HUES48 (cell line): ENCODE data around the gene SVIL.

Experiments used
- H3K27ac ChIP-seq: one replicate; pipeline ENCODE4 v1.7.0; 2013; ENCODE audit warnings: low read depth, low read length, inconsistent platforms
- H3K27me3 ChIP-seq: 2 replicates; pipeline ENCODE4 v1.6.1; 2013; ENCODE audit warnings: mild to moderate bottlenecking, low read length; ENCODE audit not compliant: control insufficient read depth, insufficient read depth
- H3K36me3 ChIP-seq: 2 replicates; pipeline ENCODE4 v1.6.1; 2013; ENCODE audit warnings: low read length; ENCODE audit not compliant: control insufficient read depth, insufficient read depth
- H3K4me1 ChIP-seq: 2 replicates; pipeline ENCODE4 v1.6.1; 2013; ENCODE audit warnings: mild to moderate bottlenecking, low read length; ENCODE audit not compliant: control insufficient read depth, insufficient read depth
- H3K4me3 ChIP-seq: 2 replicates; pipeline ENCODE4 v1.5.1; 2013; ENCODE audit warnings: mild to moderate bottlenecking, low read depth, low read length
- H3K9ac ChIP-seq: 2 replicates; pipeline ENCODE4 v1.6.1; 2013; ENCODE audit warnings: mild to moderate bottlenecking, low read depth, low read length, moderate library complexity
- H3K9me3 ChIP-seq: 2 replicates; pipeline ENCODE4 v1.6.1; 2013; ENCODE audit warnings: low read length; ENCODE audit not compliant: control insufficient read depth, insufficient read depth

The SVIL gene

DNA sequence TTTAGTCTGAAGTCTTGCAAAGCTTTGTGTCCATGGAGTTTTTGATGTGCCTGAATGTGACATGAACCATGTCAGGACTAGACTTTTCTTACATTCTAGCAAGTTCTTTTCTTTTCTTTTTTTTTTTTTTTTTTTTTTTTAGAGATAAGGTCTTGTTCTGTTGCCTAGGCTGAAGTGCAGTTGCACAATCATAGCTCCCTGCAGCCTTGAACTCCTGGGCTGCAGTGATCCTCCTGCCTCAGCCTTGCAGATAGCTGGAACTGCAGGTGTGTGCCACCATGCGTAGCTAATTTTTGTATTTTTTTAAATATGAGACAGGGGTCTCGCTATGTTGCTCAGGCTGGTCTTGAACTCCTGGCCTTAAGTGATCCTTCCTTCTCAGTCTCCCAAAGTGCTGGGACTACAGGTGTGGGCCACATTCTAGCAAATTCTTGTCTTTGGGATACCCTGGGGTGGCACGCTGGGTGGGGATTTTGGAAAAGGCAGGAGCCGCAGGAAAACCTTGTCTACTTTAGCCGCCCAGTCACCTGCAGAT is 152.8 kb downstream of the SVIL start:
- Histone ChIP-seq H3K27ac (no peak overlapping the region), H3K4me1 (peaks cover 17% of the 10 kb centered on the region), H3K27me3 (no peaks in the 10 kb centered on the region), H3K4me3 (no peak overlapping the region), H3K9me3 (no peaks in the 10 kb centered on the region), H3K9ac (no peak overlapping the region), H3K36me3 (peaks cover 8% of the 10 kb centered on the region)

DNA sequence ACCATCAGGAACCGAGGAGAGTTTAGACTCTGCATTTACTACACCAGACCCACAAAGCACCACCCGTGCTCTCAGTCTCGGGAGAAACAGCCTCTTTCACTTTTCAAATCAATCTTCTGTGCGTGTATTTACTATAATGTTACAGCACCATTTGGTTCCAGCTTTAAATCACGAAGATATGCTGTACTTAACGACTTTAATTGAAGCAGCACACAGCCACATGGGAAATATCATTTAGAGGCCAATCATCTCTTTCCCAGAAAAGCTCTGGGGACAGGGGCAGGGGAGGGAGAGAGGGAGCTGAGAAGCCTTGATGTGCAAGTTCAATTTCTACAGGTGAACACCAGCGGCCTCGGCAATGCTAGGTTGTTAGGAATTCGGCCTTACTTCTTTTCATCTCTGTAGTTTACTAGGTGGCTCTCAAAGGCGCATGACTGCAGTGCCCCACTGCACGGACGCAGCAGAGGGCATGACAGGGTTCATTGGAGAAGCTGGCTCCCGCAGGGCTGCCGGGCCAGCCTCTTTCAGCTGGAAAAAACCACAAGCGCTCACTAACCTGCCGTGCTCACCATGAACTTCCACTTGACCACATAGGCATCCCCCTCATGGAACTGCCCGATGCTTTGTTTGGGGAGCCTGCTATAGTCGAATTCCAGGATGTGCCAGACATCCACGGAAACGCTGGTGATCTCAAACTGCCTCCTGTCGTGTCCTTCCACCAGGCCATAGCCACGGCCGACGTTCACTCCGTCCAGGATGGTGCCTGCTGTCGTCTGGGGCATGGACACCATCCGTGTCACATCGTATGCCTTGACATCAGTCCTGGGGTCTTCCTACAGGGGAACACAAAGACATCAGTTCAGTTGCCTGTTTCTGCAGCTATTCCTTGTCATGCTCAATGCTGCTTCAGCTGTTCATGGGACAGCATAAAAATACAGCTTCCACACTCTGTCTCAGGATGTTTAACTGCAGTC is 154.5 kb downstream of the SVIL start:
- Histone ChIP-seq H3K4me3 (no peak overlapping the region), H3K4me1 (peaks cover 17% of the 10 kb centered on the region), H3K27me3 (no peaks in the 10 kb centered on the region), H3K9ac (no peak overlapping the region), H3K36me3 (peaks cover 4% of the 10 kb centered on the region), H3K27ac (no peak overlapping the region), H3K9me3 (no peaks in the 10 kb centered on the region)

DNA sequence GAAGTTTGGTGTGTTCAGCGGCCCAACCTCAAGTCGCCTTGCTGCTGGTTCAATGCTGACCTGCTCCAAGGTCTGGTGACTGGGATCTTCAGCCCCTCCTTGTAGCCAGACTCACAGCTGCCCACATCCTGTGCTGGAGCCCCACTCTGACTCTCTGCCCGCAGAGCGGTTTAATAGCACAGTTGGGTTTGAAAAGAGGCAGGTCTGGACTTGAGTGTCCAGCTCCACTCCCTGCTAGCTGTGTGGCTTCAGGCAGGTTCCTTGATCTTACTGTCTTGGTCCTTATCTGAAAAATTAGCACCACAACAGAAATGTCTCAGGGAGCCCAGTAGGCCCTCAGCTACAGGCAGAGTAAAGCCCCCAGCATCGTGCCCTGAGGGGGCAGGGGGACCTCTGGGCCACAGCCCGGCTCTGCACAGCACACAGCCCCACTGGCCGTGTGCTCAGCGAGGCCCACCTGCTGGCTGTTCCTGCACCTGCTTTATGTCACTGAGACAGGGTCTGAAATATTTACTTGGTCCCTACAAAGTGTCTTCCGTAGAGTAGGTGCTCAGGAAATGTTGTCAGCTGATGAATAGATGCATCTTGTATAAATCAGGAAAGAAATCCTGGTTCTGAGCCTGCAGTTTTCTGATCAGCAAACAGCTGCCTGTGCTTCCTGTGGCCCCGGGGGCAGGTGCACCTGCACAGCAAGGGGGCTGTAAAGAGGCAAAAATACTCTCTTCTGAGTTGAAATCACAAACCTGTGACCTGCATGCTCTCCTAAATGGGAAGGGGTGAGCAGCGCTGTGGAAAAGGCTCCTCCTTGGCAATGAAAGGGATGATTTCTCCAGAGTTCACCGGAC is 155.5 kb downstream of the SVIL start:
- H3K9me3 ChIP-seq = no peaks in the 10 kb centered on the region
- H3K27me3 ChIP-seq = no peaks in the 10 kb centered on the region
- H3K4me1 ChIP-seq = peaks cover 17% of the 10 kb centered on the region
- peaks cover 4% of the 10 kb centered on the region for H3K36me3 ChIP-seq
- no peak overlapping the region for H3K4me3 ChIP-seq
- no peak overlapping the region for H3K27ac ChIP-seq
- no peak overlapping the region for H3K9ac ChIP-seq

DNA sequence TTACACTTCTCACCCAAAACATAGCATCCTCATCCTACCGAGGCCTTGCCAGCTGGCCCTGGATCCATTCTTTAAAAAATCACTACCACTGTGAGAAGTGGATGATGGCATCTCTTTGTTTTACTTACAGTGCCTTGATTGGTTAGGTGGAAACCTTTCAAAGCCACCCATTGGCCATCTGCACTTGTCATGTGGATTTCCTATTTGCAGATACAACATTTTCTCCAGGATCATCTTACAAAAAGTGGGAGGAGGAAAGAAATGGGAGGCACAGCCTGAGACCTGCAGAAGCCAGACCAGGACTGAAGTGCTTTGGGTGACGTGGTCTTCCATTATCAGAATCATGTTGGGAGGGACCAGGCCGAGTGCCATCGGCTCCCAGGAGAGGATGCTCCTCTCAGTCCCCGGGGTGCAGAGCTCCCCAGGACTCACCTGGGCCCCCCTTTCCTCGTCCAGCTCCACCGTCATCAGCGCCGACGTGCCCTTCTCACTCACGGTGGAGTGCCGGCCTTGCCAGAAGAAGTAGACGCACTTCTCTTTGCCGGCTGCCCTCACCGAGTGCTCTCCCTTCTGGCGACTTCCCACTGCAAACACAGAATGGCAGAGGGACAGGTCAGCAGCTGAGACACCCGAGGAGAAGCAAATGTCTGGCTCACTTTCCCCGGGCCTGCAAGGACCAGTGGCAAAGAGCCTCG is 161.2 kb downstream of the SVIL start:
- Histone ChIP-seq H3K4me1 (peaks cover 10% of the 10 kb centered on the region; the same call in 1 of the 2 replicates), H3K9ac (no peak overlapping the region), H3K9me3 (no peaks in the 10 kb centered on the region), H3K27ac (no peak overlapping the region), H3K36me3 (peaks cover 7% of the 10 kb centered on the region; the same call in 1 of the 2 replicates), H3K27me3 (no peaks in the 10 kb centered on the region), H3K4me3 (no peak overlapping the region)

DNA sequence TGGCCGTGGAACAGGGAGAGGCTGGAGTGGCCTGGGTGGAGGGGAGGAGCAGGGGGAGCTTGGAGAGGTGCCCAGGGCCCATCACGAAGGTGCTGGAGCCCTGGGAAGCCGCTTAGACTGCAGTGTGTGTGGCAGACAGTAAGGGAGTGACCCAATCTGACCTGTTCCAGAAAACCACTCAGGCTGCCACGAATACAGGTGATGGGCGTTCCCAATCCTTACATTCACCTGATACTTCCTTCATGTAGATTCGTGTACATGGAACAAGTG is 161.7 kb downstream of the SVIL start:
- Histone ChIP-seq H3K27ac (no peak overlapping the region), H3K36me3 (peaks cover 7% of the 10 kb centered on the region; the same call in 1 of the 2 replicates), H3K4me3 (no peak overlapping the region), H3K27me3 (no peaks in the 10 kb centered on the region), H3K4me1 (peaks cover 10% of the 10 kb centered on the region; the same call in 1 of the 2 replicates), H3K9me3 (no peaks in the 10 kb centered on the region), H3K9ac (no peak overlapping the region)

DNA sequence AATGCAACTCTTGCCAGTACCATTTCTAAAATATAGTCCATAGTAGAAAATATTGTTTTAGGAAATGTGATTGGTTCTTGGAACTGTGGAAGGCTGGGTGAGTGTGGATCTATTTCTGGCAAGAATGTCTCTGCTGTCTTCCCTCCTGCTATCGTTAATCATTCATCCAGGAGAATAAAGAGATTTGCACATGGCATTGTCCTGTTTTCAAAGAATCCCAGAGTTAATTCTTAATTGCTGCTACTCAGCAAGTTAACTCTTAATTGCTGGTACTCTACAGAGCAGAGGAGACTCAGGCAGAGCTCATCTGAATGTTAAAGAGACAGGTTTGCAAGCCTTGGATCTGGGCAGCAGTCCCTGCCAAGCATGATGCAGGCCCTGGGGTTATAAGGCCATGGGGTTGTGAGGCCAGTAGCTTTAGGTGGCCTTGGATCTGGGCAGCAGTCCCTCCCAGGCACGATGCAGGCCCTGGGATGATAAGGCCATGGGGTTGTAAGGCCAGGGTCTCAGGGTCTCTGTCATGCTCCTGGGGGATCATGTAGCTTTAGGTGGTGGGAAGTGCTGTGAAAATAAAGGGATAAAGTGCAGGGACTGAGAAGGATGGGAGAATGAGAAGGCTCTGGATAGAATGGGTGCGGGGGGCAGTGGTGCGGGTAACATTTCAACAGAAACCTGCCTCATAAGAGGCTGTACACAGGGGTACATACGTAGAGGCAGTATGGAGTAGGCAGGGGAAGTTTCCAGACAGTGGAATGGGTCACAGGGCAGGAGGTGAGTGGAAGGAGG is 162.3 kb downstream of the SVIL start:
- Histone ChIP-seq H3K27ac (no peak overlapping the region), H3K9ac (no peak overlapping the region), H3K27me3 (no peaks in the 10 kb centered on the region), H3K9me3 (no peaks in the 10 kb centered on the region), H3K4me1 (peaks cover 10% of the 10 kb centered on the region; the same call in 1 of the 2 replicates), H3K4me3 (no peak overlapping the region), H3K36me3 (peaks cover 7% of the 10 kb centered on the region; the same call in 1 of the 2 replicates)

DNA sequence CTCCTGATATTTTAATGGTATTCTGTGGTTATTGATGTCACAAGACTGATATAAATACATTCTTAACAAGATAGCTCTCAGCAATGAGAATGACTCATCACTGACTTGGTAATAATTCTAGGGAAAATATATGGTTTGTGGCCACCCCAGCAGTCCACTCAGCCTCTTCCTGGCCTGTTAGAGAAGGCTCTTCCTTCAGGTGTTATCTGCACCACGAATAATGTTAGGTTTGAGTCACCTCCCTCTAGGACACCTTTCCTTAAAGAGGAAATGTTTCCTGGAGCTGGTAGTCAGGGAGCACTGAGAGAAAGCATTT is 163.3 kb downstream of the SVIL start:
- peaks cover 10% of the 10 kb centered on the region; the same call in 1 of the 2 replicates for H3K4me1 ChIP-seq
- no peak overlapping the region for H3K4me3 ChIP-seq
- H3K36me3 ChIP-seq = peaks cover 7% of the 10 kb centered on the region; the same call in 1 of the 2 replicates
- no peaks in the 10 kb centered on the region for H3K9me3 ChIP-seq
- no peak overlapping the region for H3K9ac ChIP-seq
- H3K27me3 ChIP-seq = no peaks in the 10 kb centered on the region
- no peak overlapping the region for H3K27ac ChIP-seq

DNA sequence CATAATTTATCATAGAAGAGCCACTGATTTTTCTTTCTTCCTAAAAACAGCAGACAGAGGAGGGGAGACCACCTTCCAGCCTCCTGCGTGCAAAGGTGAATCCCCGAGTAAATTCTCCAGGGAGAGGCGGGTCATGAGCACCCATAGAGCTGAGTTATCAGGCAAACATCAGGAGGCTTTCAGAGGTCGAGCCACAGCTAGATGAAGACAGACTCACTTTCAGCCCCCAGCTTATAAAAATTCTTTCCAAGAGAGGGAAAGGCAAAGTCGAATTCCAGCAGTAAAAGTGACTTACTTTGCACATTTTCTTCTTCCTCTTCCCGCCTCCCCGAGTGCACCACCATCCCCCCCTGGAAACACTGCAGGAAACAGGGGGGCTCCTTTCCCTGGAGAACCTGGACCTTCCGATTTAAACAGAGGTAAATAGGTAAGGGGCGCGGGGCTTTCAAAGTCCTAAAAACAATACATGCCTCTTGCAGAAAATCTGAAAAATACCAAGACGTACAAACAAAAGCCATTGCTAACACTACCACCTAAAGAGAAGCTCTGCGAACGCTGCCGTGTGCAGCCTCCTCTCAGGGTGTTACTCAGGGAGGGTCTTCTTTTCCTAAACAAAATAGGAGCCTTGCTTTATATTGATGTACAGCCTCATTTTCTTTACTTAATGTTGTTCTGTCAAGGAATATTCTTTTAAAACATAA is 163.8 kb downstream of the SVIL start:
- H3K27ac ChIP-seq = no peak overlapping the region
- no peaks in the 10 kb centered on the region for H3K9me3 ChIP-seq
- H3K36me3 ChIP-seq = peaks cover 7% of the 10 kb centered on the region; the same call in 1 of the 2 replicates
- H3K27me3 ChIP-seq = no peaks in the 10 kb centered on the region
- peaks cover 10% of the 10 kb centered on the region; the same call in 1 of the 2 replicates for H3K4me1 ChIP-seq
- no peak overlapping the region for H3K4me3 ChIP-seq
- H3K9ac ChIP-seq = no peak overlapping the region

DNA sequence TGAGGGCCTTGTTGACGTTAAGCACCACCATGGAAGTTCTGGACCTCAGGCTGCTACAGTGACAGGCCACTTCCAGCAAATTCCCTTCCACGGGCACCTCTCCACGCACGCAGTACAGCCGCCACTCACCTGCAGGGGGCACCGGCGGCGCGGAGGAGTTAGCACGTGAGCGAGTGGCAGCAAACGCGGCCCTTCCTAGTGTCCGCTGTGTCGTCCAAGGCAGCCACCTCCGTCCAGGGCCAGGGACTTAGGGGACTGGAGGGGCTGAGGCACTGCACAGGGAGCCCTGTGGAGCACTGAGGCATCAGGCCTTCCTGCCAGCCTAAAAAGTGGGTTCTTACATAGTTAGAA is 164.4 kb downstream of the SVIL start:
- Histone ChIP-seq H3K9me3 (no peaks in the 10 kb centered on the region), H3K9ac (no peak overlapping the region), H3K36me3 (peaks cover 7% of the 10 kb centered on the region; the same call in 1 of the 2 replicates), H3K27me3 (no peaks in the 10 kb centered on the region), H3K4me3 (no peak overlapping the region), H3K4me1 (peaks cover 10% of the 10 kb centered on the region; the same call in 1 of the 2 replicates), H3K27ac (no peak overlapping the region)
